Activated CD8-positive, alpha-beta memory T cell treated with anti-CD3 and anti-CD28 coated beads, Interleukin-2, amount 50 U/mL, for 1 hour (primary cell): ENCODE results near the gene IFRD1.
A peak's percentile ranks its signal among the peaks of the same experiment; 100 is the strongest.
"Not testable (repeated sequence)": the region's sequence is repeated elsewhere in the genome, so short reads cannot be mapped to it uniquely, and the experiment has no call there.

ENCODE experiments used
- DNase-seq: peaks from one replicate; pipeline ENCODE4 v3.0.0-alpha.2; 2020; ENCODE audit errors: extremely low read depth

The IFRD1 gene

DNA sequence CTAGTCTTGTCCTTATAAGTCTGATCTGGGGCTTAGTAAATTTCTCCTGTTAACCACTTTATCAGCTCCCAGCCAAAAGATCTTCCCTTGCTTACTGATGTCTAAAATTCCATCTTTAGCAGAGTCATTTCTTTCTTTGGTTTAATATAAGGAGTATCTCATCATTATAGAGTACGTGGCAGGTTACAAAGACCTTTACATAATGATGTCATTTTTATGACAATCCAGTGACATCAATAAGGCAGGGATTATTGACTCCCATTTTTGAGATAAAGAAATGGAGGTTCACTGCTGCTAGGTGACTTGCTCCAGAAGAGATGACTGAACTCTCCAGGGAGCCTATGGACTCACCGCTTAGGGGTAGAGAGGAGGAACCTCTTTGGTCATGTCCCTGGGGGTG is 8.1 kb upstream of the IFRD1 start:
- DNase-seq = no peak

DNA sequence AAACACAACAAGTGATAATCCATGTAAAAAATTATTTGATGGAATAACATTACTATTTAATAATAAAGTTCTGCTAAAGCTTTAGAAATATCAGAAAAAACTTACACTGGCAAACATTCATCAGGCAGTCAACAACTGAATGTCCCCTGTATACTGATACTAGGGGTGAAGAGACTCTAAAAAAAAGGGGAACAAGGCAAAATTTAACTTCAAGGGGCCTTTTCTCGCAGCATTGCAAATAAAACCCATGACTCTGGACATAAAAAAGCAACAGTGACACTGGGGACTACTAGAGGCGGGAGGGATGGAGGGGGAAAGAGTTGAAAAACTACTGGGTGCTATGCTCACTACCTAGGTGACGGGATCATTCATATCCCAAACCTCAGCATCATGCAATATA is 5.8 kb upstream of the IFRD1 start:
- DNase-seq = no peak

GRCh38 chr7:112446431-112446830 is 3.8 kb upstream of the IFRD1 start:
- no peak for DNase-seq

DNA sequence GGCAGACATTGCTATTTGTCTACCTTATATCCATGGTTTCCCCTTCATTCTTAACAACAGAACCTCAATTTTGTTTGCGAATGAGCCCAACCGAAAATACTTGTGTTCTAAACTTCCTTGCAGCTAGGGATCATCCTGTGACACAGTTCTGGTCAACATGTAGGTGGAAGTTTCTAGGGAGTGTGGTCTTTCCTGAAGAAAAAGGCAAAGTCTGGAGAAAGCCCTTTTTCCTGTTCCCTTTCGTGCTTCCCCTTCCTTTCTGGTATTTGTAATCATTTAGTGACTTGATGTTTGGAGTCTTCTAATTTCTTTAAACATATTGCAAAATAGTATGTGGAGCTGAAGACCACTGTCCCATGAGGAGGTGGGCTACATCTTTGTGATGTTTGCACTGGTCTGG is 2.9 kb upstream of the IFRD1 start:
- DNase-seq = no peak

GRCh38 chr7:112448381-112448780 is 1.9 kb upstream of the IFRD1 start:
- DNase-seq = no peak

DNA sequence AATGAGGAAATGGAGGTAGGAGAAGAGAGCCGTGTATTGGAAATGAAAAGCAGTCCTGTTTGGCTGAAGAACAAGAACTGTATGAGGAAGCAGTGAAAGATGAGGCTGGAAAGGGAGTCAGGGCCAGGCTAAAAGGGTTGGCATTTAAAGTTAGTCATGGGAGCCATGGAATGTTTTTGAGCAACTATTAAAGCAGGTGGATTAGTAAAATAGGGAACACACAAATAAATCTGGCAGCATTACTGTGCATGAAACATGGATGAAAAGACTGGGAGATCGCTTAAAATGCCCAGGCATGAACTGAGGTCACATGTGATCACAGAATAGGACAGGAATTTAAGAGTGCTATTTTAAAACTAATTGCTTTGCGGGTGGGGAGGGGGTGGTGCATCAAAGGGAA is 1.4 kb upstream of the IFRD1 start:
- DNase-seq = no peak

DNA sequence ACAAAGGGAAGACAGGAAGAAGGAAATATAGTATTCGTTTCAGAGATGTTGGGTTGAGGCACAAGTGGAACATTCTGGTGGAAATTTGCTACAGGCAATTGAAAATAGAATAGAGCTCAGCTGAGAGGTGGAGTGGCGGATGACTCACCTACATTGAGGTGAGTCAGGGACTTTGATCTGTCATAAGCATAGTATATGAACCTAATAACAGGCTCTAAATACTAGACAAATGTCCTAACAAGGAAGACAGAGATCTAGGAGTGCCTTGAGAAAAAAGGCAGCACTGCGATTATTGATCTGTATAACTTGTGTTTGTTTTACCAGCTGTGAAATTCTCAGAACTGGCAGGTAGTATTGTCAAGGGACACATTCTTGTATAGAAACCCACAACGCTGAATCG is 907 bp upstream of the IFRD1 start:
- no peak for DNase-seq

GRCh38 chr7:112450807-112451761 is 824 bp downstream of the IFRD1 start:
- peak; percentile 64 for DNase-seq

- DNase-seq = no peak
Observed at GRCh38 chr7:112452102-112452888, 2.0 kb downstream of the IFRD1 start.

DNA sequence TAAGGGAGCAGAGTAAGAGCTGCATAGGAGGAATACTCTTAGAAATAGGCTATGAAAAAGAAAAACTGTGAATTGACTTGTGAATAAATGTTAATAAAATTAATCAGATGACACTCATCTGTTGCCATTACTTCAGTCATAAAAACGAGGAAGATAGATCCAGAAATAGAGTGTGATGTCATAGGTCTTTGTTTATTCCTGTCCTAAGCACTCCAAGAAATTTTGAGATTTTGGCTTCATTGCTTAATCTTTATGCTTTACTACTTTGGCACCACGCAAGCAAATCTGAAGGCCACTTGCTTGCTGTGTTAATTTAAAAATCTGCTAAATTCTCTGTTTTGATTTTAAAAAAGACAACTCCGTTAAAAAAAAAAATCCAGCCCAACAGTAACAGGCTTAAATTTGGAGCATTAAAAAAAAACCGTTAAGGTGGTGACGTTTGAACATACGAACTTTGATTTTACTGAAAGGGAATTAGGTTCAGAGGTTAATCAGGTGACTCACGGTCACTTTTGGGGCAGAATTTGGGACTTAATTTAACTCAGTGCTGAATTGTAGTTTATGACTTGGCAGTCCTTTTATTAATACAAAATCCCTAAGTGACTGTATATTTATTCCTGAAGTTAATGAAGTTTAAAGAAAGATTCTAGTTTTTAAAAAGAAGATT is 3.4 kb downstream of the IFRD1 start:
- DNase-seq = no peak

- not testable (repeated sequence) for DNase-seq
Observed at GRCh38 chr7:112454191-112454590, 3.9 kb downstream of the IFRD1 start.

GRCh38 chr7:112459645-112460044 is 9.4 kb downstream of the IFRD1 start:
- no peak for DNase-seq

GRCh38 chr7:112462236-112462635 is 12.0 kb downstream of the IFRD1 start:
- no peak for DNase-seq

- no peak for DNase-seq
Observed at GRCh38 chr7:112467867-112468266, 17.6 kb downstream of the IFRD1 start.

DNA sequence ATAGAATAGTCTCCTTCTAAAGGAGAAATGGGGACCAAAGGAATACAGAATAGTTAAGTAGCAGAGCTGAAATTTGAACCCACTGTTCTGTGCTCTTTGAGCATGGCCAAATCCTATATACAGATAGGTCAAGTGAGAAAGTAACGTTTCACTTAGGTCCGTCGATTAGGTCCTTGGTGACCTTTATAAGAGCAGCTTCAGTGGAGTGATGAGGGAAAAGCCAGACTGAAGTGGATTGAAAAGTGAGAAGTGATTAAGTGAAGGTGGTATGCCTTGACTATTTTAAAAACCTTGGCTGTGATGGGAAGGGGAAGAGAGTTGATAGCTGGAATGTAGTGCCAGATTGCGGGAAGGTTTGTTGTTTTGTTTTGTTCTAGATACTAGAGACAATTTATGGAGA is 19.9 kb downstream of the IFRD1 start:
- DNase-seq = no peak

- no peak for DNase-seq
Observed at GRCh38 chr7:112476390-112477052, 26.3 kb downstream of the IFRD1 start.

DNA sequence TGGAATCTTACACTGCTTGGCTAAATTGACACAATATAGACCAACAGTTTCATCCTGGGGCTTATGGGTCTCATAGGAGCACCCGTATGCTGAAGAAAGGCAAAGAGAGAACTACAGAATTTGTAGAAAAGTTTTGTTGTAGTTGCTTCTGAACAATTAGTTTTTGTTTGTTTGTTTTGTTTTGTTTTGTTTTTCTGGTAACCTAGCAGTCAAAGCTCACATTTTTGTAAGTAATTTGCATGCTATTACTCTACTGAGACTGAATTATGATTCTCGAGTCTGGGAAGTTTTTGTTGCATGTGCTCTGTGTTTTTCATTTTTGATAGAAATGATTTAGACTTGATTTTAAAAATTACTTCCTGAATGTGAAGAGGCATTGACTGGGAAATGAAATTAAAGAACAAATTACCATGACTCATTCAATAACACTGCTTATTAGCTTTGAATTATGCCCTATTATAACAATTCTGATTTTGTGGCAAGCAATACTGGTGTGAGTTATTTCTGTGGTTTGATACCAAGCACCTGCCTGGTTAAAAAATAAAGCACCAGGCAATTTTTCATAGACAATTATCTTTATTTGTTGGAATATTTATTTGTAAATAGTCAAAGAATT is 31.0 kb downstream of the IFRD1 start:
- DNase-seq = no peak

- no peak for DNase-seq
Observed at GRCh38 chr7:112481833-112482670, 31.8 kb downstream of the IFRD1 start.

DNA sequence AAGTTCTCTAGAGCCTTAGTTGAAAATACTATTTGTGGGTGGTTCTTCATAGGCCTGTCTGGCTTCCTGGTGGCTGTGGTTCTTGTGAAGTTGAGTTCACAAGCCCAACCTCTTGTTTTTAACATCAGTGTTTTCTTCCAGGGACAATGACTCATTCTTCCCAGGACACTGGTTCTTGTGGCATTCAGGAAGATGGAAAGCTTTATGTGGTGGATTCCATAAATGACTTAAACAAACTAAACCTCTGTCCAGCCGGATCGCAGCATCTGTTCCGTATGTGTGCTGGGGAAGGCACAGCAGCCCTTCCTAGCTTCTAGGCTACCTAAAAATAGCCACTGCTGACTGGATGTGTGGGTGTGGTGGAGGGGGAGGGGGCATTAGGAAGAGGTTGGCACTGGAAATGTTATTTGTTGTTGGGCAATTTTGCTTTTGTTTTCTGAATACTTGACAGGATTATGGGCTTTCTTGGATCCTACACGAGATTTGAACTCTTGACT is 34.5 kb downstream of the IFRD1 start:
- no peak for DNase-seq

DNA sequence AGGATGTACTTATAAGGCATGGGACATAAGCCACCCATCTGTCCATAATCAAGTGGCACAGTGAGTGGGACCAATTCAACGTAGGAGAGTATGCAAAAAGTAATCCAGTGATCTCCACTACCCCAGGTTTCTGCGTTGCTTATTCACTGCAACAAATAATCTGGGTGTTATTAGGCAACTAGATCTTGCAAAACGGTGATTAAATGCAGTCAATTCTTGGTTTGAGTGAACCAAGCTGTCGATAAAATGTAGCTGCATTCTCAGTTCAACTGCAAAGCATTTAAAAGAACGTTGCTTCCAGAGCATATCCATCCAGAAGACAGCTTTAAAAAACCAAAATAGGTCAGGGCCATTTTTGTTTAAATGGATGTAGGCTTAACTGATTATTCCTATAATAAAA is 35.5 kb downstream of the IFRD1 start:
- no peak for DNase-seq
